ENCODE data around the gene CEP83. TPM values are rescaled to one million over a fixed set of nuclear protein-coding genes. Genes with fewer than 3 reads are reported as not detected.

Gene CEP83
- total RNA-seq, 1 experiment from 2014 or later: 19.2 TPM

DNA sequence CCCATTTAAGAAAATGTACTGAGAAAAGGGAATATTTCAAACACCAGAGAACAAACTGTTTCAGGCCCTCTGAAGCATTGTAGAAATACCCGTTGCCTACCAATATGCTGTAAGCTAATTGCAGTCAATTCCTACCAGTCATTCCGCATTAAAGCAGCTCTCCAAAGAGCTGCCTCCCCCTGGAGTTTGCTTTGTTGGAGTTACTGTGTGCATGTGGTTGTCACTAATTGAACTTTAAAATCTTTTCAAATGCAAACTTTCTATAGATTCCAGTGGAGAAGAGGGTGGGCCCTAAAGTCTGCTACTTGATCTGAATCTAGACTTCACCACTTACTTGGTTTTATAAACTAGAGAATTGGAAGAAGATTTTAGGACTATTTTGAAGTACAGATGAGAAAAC, 198.5 kb downstream of the CEP83 start:
- no peak overlapping the region for H3K4me3 ChIP-seq (replicated peaks in 1 of 2; ENCODE audit: low read depth in 1 of 2, low read length in 2 of 2)
- CTCF ChIA-PET: no interaction called here
- H3K4me2 ChIP-seq (ENCODE audit: low read length): no peak overlapping the region
- TF ChIP-seq CEBPB (IDR thresholded peaks at IDR 0.05; ENCODE audit: low read depth): no peak
- TF ChIP-seq, protein P1, sequence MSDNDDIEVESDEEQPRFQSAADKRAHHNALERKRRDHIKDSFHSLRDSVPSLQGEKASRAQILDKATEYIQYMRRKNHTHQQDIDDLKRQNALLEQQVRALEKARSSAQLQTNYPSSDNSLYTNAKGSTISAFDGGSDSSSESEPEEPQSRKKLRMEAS (IDR thresholded peaks at IDR 0.05): no peak
- no peak for TF ChIP-seq ELF1 (IDR thresholded peaks at IDR 0.05; ENCODE audit: borderline replicate concordance, low read depth)
- no peak for TF ChIP-seq FOSL1 (IDR thresholded peaks at IDR 0.05; ENCODE audit: low read depth)
- TF ChIP-seq SIN3A (IDR thresholded peaks at IDR 0.05; ENCODE audit: low read depth): no peak
- no peak for TF ChIP-seq EZH2phosphoT487 (IDR thresholded peaks at IDR 0.05; ENCODE audit: borderline replicate concordance)
- no peak for TF ChIP-seq SP1 (IDR thresholded peaks at IDR 0.05; ENCODE audit: low read depth)
- no peak for TF ChIP-seq SRF (IDR thresholded peaks at IDR 0.05; ENCODE audit: low read depth)
- TF ChIP-seq REST (IDR thresholded peaks at IDR 0.05; ENCODE audit: low read depth): no peak
- TF ChIP-seq, protein P2, sequence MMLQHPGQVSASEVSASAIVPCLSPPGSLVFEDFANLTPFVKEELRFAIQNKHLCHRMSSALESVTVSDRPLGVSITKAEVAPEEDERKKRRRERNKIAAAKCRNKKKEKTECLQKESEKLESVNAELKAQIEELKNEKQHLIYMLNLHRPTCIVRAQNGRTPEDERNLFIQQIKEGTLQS (IDR thresholded peaks at IDR 0.05): no peak
- TF ChIP-seq ZNF274 (IDR thresholded peaks at IDR 0.05; ENCODE audit: low read depth, low read length): no peak
- TF ChIP-seq CBX3 (IDR thresholded peaks at IDR 0.05; ENCODE audit: low read depth): no peak
- no peak for TF ChIP-seq RAD21 (IDR thresholded peaks at IDR 0.05; ENCODE audit: low read depth)
- TF ChIP-seq CTCF (IDR thresholded peaks at IDR 0.05 in 2 of 3, conservative IDR thresholded peaks at IDR 0.05 in 1 of 3; ENCODE audit: borderline replicate concordance in 1 of 3, insufficient read depth in 1 of 3, low read depth in 2 of 3, low read length in 2 of 3): no peak
- H3K9me3 ChIP-seq (ENCODE audit: control insufficient read depth in 1 of 2, insufficient read depth in 1 of 2, low read depth in 1 of 2, low read length in 2 of 2): no peaks in the 10 kb centered on the region
- POLR2A ChIA-PET: no interaction called here
- no peak overlapping the region for H3K27ac ChIP-seq (ENCODE audit: low read depth, low read length)
- RAD21 ChIA-PET (ENCODE audit: low non-redundant PET in 1 of 2, low total read pairs in 2 of 2, uncharacterized antibody in 2 of 2, unreplicated experiment in 2 of 2): no interaction called here
- no peak overlapping the region for H3K9ac ChIP-seq (ENCODE audit: low read length)
- no peaks in the 10 kb centered on the region for H3K27me3 ChIP-seq (ENCODE audit: insufficient read depth, low read length)
- peaks cover 11 to 21% of the 10 kb centered on the region in 2 experiments for H3K4me1 ChIP-seq (ENCODE audit: control insufficient read depth in 1 of 2, insufficient read depth in 2 of 2, low read length in 2 of 2)
- no peak overlapping the region for H2AFZ ChIP-seq (ENCODE audit: low read depth, low read length, poor library complexity, severe bottlenecking)
- no peaks in the 10 kb centered on the region for H3K9me2 ChIP-seq (ENCODE audit: insufficient read depth)
- DNase-seq (ENCODE audit: low read depth, low spot score) (no peak), ATAC-seq (no peak)
- no peaks in the 10 kb centered on the region for H4K20me1 ChIP-seq (ENCODE audit: insufficient read depth)
- BruUV-seq (replicated peaks): no TSS peak
- no peaks in the 10 kb centered on the region for H3K79me2 ChIP-seq (ENCODE audit: insufficient read depth, low read length)
- H3K36me3 ChIP-seq (ENCODE audit: control insufficient read depth in 1 of 2, insufficient read depth in 2 of 2, low read length in 2 of 2): no peaks in the 10 kb centered on the region
- intact Hi-C loops (cut with micrococcal nuclease): no loop called here

Data from HCT116 (cell line).